Pancreas (tissue), 10 donors: Measurements from ENCODE around the gene RHOD. TPM values are rescaled to one million over a fixed set of nuclear protein-coding genes. Genes with fewer than 3 reads are reported as not detected.

Experiments used
- ATAC-seq, 4 donors: fragments of 200-7000 bp; cut with Tn5 transposase; one replicate each; pipeline versions ENCODE4 v1.8.0 to v1.9.1; 2020; ENCODE audit warnings: mild to moderate bottlenecking in 4 of 4, moderate library complexity in 4 of 4
- DNase-seq, 6 donors: peaks; one replicate each; pipeline ENCODE4 v3.0.0-alpha.2; 2020
- FAIRE-seq: peaks from 2 replicates; lab custom pipeline; 2012; peaks lifted over from hg19 to GRCh38; lab: Jason Lieb, UNC
- H3K27ac ChIP-seq, 4 donors: fragments of 200-600 bp; sonication (generic); 1 replicate in 3 of 4; 2 replicates in 1 of 4; pipeline versions ENCODE4 v1.5.0 to v1.8.0; 2020
- H3K27me3 ChIP-seq, 4 donors: fragments of 200-600 bp; one replicate each; pipeline ENCODE4 v1.8.0; 2021
- H3K36me3 ChIP-seq, 3 donors: fragments of 200-600 bp; sonication (generic) in 1 of 3; one replicate each; pipeline versions ENCODE4 v1.5.0 to v1.8.0; 2020 to 2021
- H3K4me1 ChIP-seq, 3 donors: fragments of 200-600 bp; one replicate each; pipeline ENCODE4 v1.8.0; 2021
- H3K4me3 ChIP-seq, 4 donors: fragments of 200-600 bp; sonication (generic) in 2 of 4; one replicate each; pipeline versions ENCODE4 v1.5.0 to v1.8.0; 2020 to 2021
- H3K9me3 ChIP-seq, 4 donors: fragments of 200-600 bp; one replicate each; pipeline ENCODE4 v1.8.0; 2021
- WGBS, 2 donors: extraction: QIAGEN DNeasy Blood & Tissue Kit; methylation state at CpG; one replicate each; pipeline ENCODE4 v1.1.7; 2013; 5-methylcytosine and 5-hydroxymethylcytosine counted together
- intact Hi-C, 3 donors: fragments of 100-400 bp; cut with DNase I; formaldehyde crosslinking; loops; one replicate each; pipeline versions ENCODE4 v1.11.1 to v1.14.2; 2022
- polyA plus RNA-seq, 2 donors: library from polyadenylated mRNA; stranded (reverse); fragments of 200-250 nt; gene quantifications; one replicate each; pipeline ENCODE4 v1.2.3, GENCODE V29; 2013
- total RNA-seq, 6 donors: library from RNA; stranded (reverse); fragmentation: NEBNext Ultra II Directional in 4 of 6; extraction: Animal tissue kit (Norgen Biotek cat#: 25700) in 4 of 6; gene quantifications; one replicate each; pipeline versions ENCODE4 v1.2.1 to v1.2.4, GENCODE V29; 2021 to 2023
- TF ChIP-seq, protein P1 (sequence below), 4 donors: fragments of 200-600 bp; sonication (generic) in 3 of 4; IDR thresholded peaks; one replicate each; pipeline versions ENCODE4 v1.5.0 to v1.8.0; 2021; ENCODE audit warnings: antibody characterized with exemption in 4 of 4
- donor health status: healthy with polysubstance abuse.
- donor health status: DM: no; HTN: no; CAD: no; lungs with moderate emphysema.
- donor health status: DM: no; HTN: no; CAD: no.
- donor health status: control.
- donor health status: control.
- donor health status: Bipolar disorder and iron deficiency.
- donor health status: DM: yes; HTN: yes; CAD: no.
- donor health status: DM: no; HTN: no; CAD: no.
- donor health status: DM: no; HTN: no; CAD: no.
- donor health status: DM: yes; HTN: yes; CAD: no.

RHOD gene
- total and polyA plus RNA-seq, 8 donors = 14.9 to 45.8 (median 18.6) TPM

DNA sequence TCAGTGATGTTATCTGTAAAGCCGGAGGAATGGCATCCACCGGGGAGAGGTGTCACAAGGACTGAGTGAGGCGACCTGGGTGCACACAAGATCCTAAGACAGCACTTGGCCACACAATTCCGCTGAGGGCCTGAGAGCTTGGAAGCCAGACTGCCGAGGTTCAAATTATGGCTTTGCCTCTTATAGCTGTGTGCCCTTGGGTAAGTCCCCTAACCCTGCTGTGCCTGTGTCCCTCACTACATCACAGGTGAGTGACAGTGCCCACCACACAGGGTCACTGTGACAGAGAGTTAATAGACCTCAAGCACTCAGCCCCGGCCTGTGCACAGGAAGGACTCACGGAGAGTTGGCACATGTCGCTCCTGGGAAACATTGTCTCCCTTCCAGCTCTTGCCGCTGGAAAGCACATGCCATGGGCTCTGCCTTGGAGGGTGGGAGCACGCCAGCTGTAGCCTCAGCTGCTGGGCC, 592 bp downstream of the RHOD start:
- intact Hi-C loops = no loop called here
- H3K9me3 ChIP-seq = no peaks in the 10 kb centered on the region
- 9 to 16% methylated on average over 10 of the region's 10 CpGs for WGBS, 2 donors
- FAIRE-seq (no peak), DNase-seq (peak in 4 of 6 donors; percentile 54 to 71 (median 61)), ATAC-seq (peak; percentile 6 to 32 (median 17))
- H3K27me3 ChIP-seq = no peaks in the 10 kb centered on the region
- no peaks in the 10 kb centered on the region for H3K36me3 ChIP-seq
- TF ChIP-seq, protein P1, sequence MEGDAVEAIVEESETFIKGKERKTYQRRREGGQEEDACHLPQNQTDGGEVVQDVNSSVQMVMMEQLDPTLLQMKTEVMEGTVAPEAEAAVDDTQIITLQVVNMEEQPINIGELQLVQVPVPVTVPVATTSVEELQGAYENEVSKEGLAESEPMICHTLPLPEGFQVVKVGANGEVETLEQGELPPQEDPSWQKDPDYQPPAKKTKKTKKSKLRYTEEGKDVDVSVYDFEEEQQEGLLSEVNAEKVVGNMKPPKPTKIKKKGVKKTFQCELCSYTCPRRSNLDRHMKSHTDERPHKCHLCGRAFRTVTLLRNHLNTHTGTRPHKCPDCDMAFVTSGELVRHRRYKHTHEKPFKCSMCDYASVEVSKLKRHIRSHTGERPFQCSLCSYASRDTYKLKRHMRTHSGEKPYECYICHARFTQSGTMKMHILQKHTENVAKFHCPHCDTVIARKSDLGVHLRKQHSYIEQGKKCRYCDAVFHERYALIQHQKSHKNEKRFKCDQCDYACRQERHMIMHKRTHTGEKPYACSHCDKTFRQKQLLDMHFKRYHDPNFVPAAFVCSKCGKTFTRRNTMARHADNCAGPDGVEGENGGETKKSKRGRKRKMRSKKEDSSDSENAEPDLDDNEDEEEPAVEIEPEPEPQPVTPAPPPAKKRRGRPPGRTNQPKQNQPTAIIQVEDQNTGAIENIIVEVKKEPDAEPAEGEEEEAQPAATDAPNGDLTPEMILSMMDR (IDR thresholded peaks at IDR 0.05) = no peak
- peak overlapping the region; percentile 33 to 73 (median 58) for H3K4me3 ChIP-seq
- peak overlapping the region; percentile 71 to 89 (median 81) for H3K27ac ChIP-seq
- H3K4me1 ChIP-seq = peaks cover 19 to 23% (median 20%) of the 10 kb centered on the region in 3 donors

DNA sequence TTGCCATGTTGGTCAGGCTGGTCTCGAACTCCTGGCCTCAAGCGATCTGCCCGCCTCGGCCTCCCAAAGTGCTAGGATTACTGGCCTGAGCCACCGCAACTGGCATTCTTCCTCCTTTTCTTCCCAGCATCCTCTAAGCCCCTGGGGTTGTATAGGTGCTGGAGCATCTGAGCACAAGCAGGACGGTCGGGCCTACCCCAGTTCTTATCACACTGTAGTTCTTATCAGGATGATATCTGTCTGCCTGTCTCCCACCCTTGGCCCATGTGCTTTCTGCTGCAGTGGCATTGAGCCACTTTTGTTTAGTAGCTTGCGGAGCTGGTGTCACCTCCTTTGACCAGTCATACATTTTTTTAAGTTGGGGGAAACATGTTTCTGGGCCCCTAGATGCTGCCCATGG, 1.9 kb downstream of the RHOD start:
- Histone ChIP-seq H3K9me3 (no peaks in the 10 kb centered on the region), H3K4me1 (peaks cover 19 to 23% (median 20%) of the 10 kb centered on the region in 3 donors), H3K36me3 (no peaks in the 10 kb centered on the region), H3K4me3 (no peak overlapping the region), H3K27me3 (no peaks in the 10 kb centered on the region), H3K27ac (no peak overlapping the region)
- WGBS, 2 donors = 74 to 84% methylated on average over 8 of the region's 8 CpGs
- no peak for DNase-seq
- TF ChIP-seq, protein P1 (IDR thresholded peaks at IDR 0.05) = no peak
- ATAC-seq = no peak
- FAIRE-seq = no peak
- intact Hi-C loops = no loop called here

DNA sequence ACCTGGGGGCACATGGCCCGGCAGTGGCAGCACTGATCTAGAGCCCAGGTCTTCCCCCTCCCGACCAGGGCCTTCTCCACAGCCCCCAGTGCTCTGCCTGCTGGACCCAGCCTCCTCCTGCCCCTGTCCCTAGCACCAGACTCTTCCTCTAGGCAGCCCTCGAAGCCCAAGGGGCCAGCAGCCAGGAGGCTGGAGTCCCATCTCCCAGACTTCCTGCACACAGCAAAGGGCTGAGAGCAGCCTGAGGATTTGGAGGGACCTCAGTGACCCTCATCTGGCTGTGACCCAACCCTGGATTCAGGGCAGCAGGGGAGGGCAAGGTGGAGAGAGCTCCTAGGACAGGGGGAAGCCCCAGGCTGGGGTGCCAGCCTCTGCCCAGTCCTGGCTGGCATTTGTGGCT, 3.0 kb downstream of the RHOD start:
- DNase-seq (no peak), ATAC-seq (no peak), FAIRE-seq (no peak)
- H3K9me3 ChIP-seq = no peaks in the 10 kb centered on the region
- no peaks in the 10 kb centered on the region for H3K27me3 ChIP-seq
- intact Hi-C loops = no loop called here
- H3K4me3 ChIP-seq = no peak overlapping the region
- WGBS, 2 donors = 88 to 89% methylated on average over 3 of the region's 3 CpGs
- no peak overlapping the region for H3K27ac ChIP-seq
- TF ChIP-seq, protein P1 (IDR thresholded peaks at IDR 0.05) = no peak
- H3K4me1 ChIP-seq = peaks cover 13 to 16% (median 14%) of the 10 kb centered on the region in 3 donors
- no peaks in the 10 kb centered on the region for H3K36me3 ChIP-seq

DNA sequence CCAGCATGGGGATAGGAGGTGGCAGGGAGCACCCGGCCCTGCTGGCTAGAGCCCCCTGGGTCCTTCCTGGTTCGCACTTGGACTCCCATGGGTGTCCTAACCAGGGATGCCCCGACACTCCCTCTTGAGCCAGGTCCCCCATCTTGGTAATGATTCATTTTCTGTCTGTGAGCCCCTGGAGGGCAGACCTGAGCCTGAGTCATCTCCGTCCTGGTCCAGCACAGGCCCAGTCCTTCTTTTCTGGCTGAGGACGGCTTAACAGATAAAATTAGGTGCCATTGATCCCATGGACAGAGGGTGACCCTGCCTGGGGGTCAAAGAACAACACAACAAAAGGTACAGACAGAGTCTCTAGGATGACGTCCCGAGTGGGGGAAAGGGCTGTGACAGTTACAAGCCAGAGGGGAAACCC, 3.5 kb downstream of the RHOD start:
- DNase-seq = no peak
- H3K4me1 ChIP-seq = peaks cover 11 to 13% (median 12%) of the 10 kb centered on the region in 3 donors
- TF ChIP-seq, protein P1 (IDR thresholded peaks at IDR 0.05) = no peak
- no peaks in the 10 kb centered on the region for H3K9me3 ChIP-seq
- ATAC-seq = no peak
- no peaks in the 10 kb centered on the region for H3K36me3 ChIP-seq
- intact Hi-C loops = no loop called here
- H3K27me3 ChIP-seq = no peaks in the 10 kb centered on the region
- no peak overlapping the region for H3K4me3 ChIP-seq
- WGBS, 2 donors = 89% methylated on average over 7 of the region's 7 CpGs
- H3K27ac ChIP-seq = no peak overlapping the region
- FAIRE-seq = no peak

DNA sequence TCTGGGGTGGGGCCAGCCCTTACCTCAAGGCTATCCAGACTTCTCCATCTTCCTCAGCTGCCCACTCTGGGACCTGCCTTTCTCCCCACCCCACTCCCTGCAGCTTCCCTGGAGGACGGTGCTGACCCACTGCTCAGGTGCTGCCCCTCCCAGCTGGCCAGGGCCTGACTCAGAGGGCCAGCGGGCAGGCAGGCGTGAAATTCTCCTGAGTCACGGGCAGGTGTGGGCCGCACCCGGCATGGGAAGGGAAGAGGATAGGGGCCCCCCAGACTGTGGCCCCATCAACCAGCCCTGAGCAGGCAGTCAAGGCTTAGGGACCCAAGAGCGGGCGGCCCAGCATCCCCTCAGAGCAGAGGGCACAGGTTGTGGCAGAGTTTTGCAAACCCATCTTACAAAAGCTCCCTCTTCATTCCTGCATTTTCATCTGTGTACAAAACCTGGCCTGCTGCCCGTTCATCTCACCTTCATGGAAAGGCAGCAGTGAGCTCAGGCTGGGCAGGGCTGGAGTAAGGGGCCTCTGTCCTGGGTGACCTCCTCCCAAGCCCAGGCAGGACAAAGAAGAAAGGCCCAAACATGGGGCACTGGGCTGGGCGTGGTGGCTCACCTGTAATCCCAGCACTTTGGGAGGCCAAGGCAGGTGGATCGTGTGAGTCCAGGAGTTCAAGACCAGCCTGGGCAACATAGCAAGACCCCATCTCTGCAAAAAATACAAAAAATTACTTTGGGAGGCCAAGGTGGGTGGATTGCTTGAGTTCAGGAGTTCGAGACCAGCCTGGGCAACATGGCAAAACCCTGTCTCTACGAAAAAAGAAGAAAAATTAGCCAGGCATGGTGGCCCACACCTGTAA, 6.1 kb downstream of the RHOD start:
- Histone ChIP-seq H3K4me1 (no peaks in the 10 kb centered on the region), H3K27ac (no peak overlapping the region), H3K27me3 (no peaks in the 10 kb centered on the region), H3K4me3 (no peak overlapping the region), H3K36me3 (no peaks in the 10 kb centered on the region), H3K9me3 (no peaks in the 10 kb centered on the region)
- peak in 2 of 4 donors; percentile 31 to 56 for ATAC-seq
- TF ChIP-seq, protein P1 (IDR thresholded peaks at IDR 0.05) = no peak
- no peak for FAIRE-seq
- 92 to 93% methylated on average over 13 of the region's 13 CpGs for WGBS, 2 donors
- intact Hi-C loops = no loop called here
- no peak for DNase-seq
